Endothelial cell of umbilical vein (primary cell): ENCODE measurements around the gene HYI. TPM values are rescaled to one million over a fixed set of nuclear protein-coding genes. Genes with fewer than 3 reads are reported as not detected.

ENCODE experiments used
- BruUV-seq: library from RNA; stranded (reverse); fragments of 400-500 nt; replicated peaks from 2 replicates; lab custom pipeline; 2021; lab: Mats Ljungman, UMichigan
- CTCF ChIA-PET: fragments of 300-600, 350-600 bp; sonication (Branson Sonifier 250); formaldehyde crosslinking; loops from one replicate; lab custom pipeline; 2021; ENCODE audit warnings: antibody characterized with exemption, inconsistent platforms; lab: Charles Lee
- POLR2A ChIA-PET: fragments of 300-600, 350-600 bp; sonication (Branson Sonifier 250); formaldehyde crosslinking; loops from one replicate; lab custom pipeline; 2021; ENCODE audit warnings: antibody characterized with exemption, inconsistent platforms; lab: Charles Lee
- DNase-seq: peaks from one replicate; pipeline ENCODE4 v3.0.0-alpha.2; 2011; ENCODE audit warnings: low read depth, low spot score
- FAIRE-seq: peaks from 2 replicates; lab custom pipeline; 2011; peaks lifted over from hg19 to GRCh38; lab: Jason Lieb, UNC
- H2AFZ ChIP-seq: 2 replicates; pipeline ENCODE4 v1.6.0; 2012; ENCODE audit warnings: low read depth, low read length, control low read depth, inconsistent platforms
- H3K27ac ChIP-seq: 2 replicates; pipeline ENCODE4 v1.5.1; 2011; ENCODE audit warnings: low read depth, mild to moderate bottlenecking, control low read depth, low read length, moderate library complexity; ENCODE audit not compliant: insufficient read depth
- H3K27me3 ChIP-seq, 2 experiments: 2 replicates each; pipeline versions ENCODE4 v1.6.0 to v1.6.1; 2011; ENCODE audit warnings: low read length in 2 of 2, mixed read lengths in 1 of 2; ENCODE audit not compliant: control insufficient read depth in 2 of 2, insufficient read depth in 2 of 2
- H3K36me3 ChIP-seq, 2 experiments: 2 replicates in 1 of 2; 3 replicates in 1 of 2; pipeline ENCODE4 v1.5.1; 2011; ENCODE audit warnings: low read length in 2 of 2, mild to moderate bottlenecking in 1 of 2, moderate library complexity in 1 of 2; ENCODE audit not compliant: control insufficient read depth in 2 of 2, insufficient read depth in 2 of 2; ENCODE audit errors: extremely low read depth in 1 of 2
- H3K4me1 ChIP-seq: 3 replicates; pipeline ENCODE4 v1.5.1; 2011; ENCODE audit warnings: mild to moderate bottlenecking, low read length; ENCODE audit not compliant: control insufficient read depth, insufficient read depth; ENCODE audit errors: extremely low read depth
- H3K4me2 ChIP-seq: 2 replicates; pipeline ENCODE4 v1.6.1; 2011; ENCODE audit warnings: low read length, control low read depth, mixed read lengths; ENCODE audit not compliant: insufficient read depth
- H3K4me3 ChIP-seq, 3 experiments: fragments of 200-600 bp in 1 of 3; sonication (generic), shearing (Covaris generic) in 1 of 3; replicated peaks in 1 of 3; 2 replicates each; pipeline ENCODE4 v1.5.1; 2011 to 2016; ENCODE audit warnings: control low read depth in 3 of 3, low read length in 3 of 3, mild to moderate bottlenecking in 2 of 3, inconsistent platforms in 1 of 3, low read depth in 1 of 3, moderate library complexity in 1 of 3; ENCODE audit not compliant: insufficient read depth in 1 of 3
- H3K79me2 ChIP-seq: 2 replicates; pipeline ENCODE4 v1.6.0; 2012; ENCODE audit warnings: low read length, inconsistent platforms; ENCODE audit not compliant: control insufficient read depth, insufficient read depth
- H3K9ac ChIP-seq: replicated peaks from 2 replicates; pipeline ENCODE3; 2011; ENCODE audit warnings: low read length, control low read depth; ENCODE audit not compliant: insufficient read depth; ENCODE audit errors: extremely low read depth
- H3K9me1 ChIP-seq: replicated peaks from 3 replicates; pipeline ENCODE4 v1.6.0; 2011; ENCODE audit warnings: mild to moderate bottlenecking, low read length; ENCODE audit not compliant: control insufficient read depth, insufficient read depth; ENCODE audit errors: extremely low read depth
- H3K9me3 ChIP-seq: replicated peaks from 2 replicates; pipeline ENCODE4 v1.5.1; 2012; ENCODE audit warnings: low read length, inconsistent platforms; ENCODE audit not compliant: control insufficient read depth, insufficient read depth
- H4K20me1 ChIP-seq: replicated peaks from 2 replicates; pipeline ENCODE3; 2011; ENCODE audit warnings: mild to moderate bottlenecking, low read length; ENCODE audit not compliant: control insufficient read depth, insufficient read depth; ENCODE audit errors: extremely low read depth
- EZH2 ChIP-seq: IDR thresholded peaks from 2 replicates; pipeline ENCODE4 v1.6.1; 2012; ENCODE audit warnings: borderline replicate concordance, low read depth, mild to moderate bottlenecking, moderate library complexity, low read length, inconsistent platforms; ENCODE audit not compliant: severe bottlenecking
- FOS ChIP-seq: IDR thresholded peaks from 2 replicates; pipeline ENCODE4 v1.6.1; 2011; ENCODE audit warnings: mild to moderate bottlenecking, low read length, moderate library complexity, borderline replicate concordance; ENCODE audit not compliant: insufficient read depth
- GATA2 ChIP-seq: IDR thresholded peaks from 2 replicates; pipeline ENCODE4 v1.7.0; 2011; ENCODE audit warnings: low read depth, mild to moderate bottlenecking, moderate library complexity, mixed read lengths, low read length; ENCODE audit not compliant: insufficient read length, insufficient read depth
- JUN ChIP-seq: IDR thresholded peaks from 2 replicates; pipeline ENCODE4 v1.6.1; 2011; ENCODE audit warnings: borderline replicate concordance, low read depth; ENCODE audit not compliant: insufficient read length, insufficient read depth
- MYC ChIP-seq: IDR thresholded peaks from one replicate; pipeline ENCODE4 v1.6.1; 2011; ENCODE audit warnings: mild to moderate bottlenecking, low read depth, low read length
- POLR2A ChIP-seq: IDR thresholded peaks from 2 replicates; pipeline ENCODE4 v1.6.1; 2012; ENCODE audit warnings: low read depth, mild to moderate bottlenecking, control low read depth, low read length
- POLR2AphosphoS5 ChIP-seq: IDR thresholded peaks from 2 replicates; pipeline ENCODE4 v1.6.1; 2012; ENCODE audit warnings: low read depth, mild to moderate bottlenecking, control low read depth, low read length, moderate library complexity; ENCODE audit not compliant: insufficient read depth
- dilution Hi-C: fragments of 300-500 bp; cut with MboI; formaldehyde crosslinking; loops from one replicate; pipeline ENCODE4 v1.15.0; 2019; ENCODE audit warnings: low sequenced_read_pairs; ENCODE audit not compliant: extremely low pct_ligation_motif_present
- intact Hi-C: fragments of 100-400 bp; cut with micrococcal nuclease; formaldehyde crosslinking; loops from one replicate; pipeline ENCODE4 v1.10.0; 2022
- polyA plus RNA-seq, 4 experiments: library from polyadenylated mRNA; depleted of rRNA in 3 of 4; stranded (reverse) in 3 of 4; unstranded in 1 of 4; fragments of >200 nt; gene quantifications; 2 replicates each; pipeline versions ENCODE4 v1.2.1 to v1.2.3, GENCODE V29; 2011 to 2012; ENCODE audit warnings: missing spikeins in 1 of 4
- total RNA-seq: library from RNA; stranded (reverse); gene quantifications from 2 replicates; pipeline ENCODE4 v1.2.3, GENCODE V29; 2021
- TF ChIP-seq, protein P1 (sequence below): IDR thresholded peaks from 2 replicates; pipeline ENCODE4 v1.6.1; 2011; ENCODE audit not compliant: insufficient read depth, insufficient read length
- TF ChIP-seq, protein P2 (sequence below), 2 donors: IDR thresholded peaks; 1 replicate in 1 of 2; 2 replicates in 1 of 2; pipeline ENCODE4 v1.5.1; 2011; ENCODE audit warnings: low read length in 2 of 2, mild to moderate bottlenecking in 2 of 2, moderate library complexity in 2 of 2, control low read depth in 1 of 2, inconsistent platforms in 1 of 2, low read depth in 1 of 2; ENCODE audit not compliant: insufficient read depth in 1 of 2; ENCODE audit errors: extremely low read depth in 1 of 2

HYI gene
- total and polyA plus RNA-seq, 2 donors (not counting 3 experiments of a cell fraction or from before 2014, with no cell fraction given) = 324 to 342 TPM

GRCh38 chr1:43423672-43424550 lies 29.8 kb downstream of the HYI start:
- no TSS peak for BruUV-seq
- Histone ChIP-seq H3K4me1 (no peaks in the 10 kb centered on the region), H3K27me3 (no peaks in the 10 kb centered on the region), H3K9me1 (no peaks in the 10 kb centered on the region), H3K9ac (no peak overlapping the region), H3K9me3 (no peaks in the 10 kb centered on the region), H4K20me1 (no peaks in the 10 kb centered on the region), H3K4me3 (no peak overlapping the region), H3K36me3 (peaks cover 13 to 89% of the 10 kb centered on the region in 2 experiments), H3K79me2 (no peaks in the 10 kb centered on the region), H3K4me2 (no peak overlapping the region), H3K27ac (no peak overlapping the region), H2AFZ (no peak overlapping the region)
- FAIRE-seq (no peak), DNase-seq (no peak)
- ChIA-PET POLR2A (no interaction called here), CTCF (interaction anchor here (1.0 kb wide), 1 partner anchor 9 kb away, joined by 5 read pairs; no protein-coding TSS in a partner anchor)
- intact Hi-C loops = no loop called here
- TF ChIP-seq, protein P1, sequence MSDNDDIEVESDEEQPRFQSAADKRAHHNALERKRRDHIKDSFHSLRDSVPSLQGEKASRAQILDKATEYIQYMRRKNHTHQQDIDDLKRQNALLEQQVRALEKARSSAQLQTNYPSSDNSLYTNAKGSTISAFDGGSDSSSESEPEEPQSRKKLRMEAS = no peak
- TF ChIP-seq POLR2AphosphoS5 (no peak), FOS (no peak), POLR2A (no peak), GATA2 (no peak), EZH2 (no peak), MYC (no peak), JUN (no peak)
- TF ChIP-seq, protein P2, sequence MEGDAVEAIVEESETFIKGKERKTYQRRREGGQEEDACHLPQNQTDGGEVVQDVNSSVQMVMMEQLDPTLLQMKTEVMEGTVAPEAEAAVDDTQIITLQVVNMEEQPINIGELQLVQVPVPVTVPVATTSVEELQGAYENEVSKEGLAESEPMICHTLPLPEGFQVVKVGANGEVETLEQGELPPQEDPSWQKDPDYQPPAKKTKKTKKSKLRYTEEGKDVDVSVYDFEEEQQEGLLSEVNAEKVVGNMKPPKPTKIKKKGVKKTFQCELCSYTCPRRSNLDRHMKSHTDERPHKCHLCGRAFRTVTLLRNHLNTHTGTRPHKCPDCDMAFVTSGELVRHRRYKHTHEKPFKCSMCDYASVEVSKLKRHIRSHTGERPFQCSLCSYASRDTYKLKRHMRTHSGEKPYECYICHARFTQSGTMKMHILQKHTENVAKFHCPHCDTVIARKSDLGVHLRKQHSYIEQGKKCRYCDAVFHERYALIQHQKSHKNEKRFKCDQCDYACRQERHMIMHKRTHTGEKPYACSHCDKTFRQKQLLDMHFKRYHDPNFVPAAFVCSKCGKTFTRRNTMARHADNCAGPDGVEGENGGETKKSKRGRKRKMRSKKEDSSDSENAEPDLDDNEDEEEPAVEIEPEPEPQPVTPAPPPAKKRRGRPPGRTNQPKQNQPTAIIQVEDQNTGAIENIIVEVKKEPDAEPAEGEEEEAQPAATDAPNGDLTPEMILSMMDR (IDR thresholded peaks at IDR 0.05; ENCODE audit: extremely low read depth in 1 of 2, insufficient read depth in 1 of 2, low read depth in 1 of 2, low read length in 2 of 2) = no peak
- dilution Hi-C loops = loop anchor here (25.0 kb wide), 1 partner anchor 187 kb away; no protein-coding TSS in a partner anchor
